Mesothelial cell of epicardium (in vitro differentiated cells): ENCODE results near the gene NT5M. TPM values are rescaled to one million over a fixed set of nuclear protein-coding genes. Genes with fewer than 3 reads are reported as not detected.

Experiments used
- DNase-seq, 2 experiments: peaks; one replicate each; pipeline ENCODE4 v3.0.0; 2021; ENCODE audit warnings: low spot score in 2 of 2; ENCODE audit not compliant: unreplicated experiment in 2 of 2
- H3K27ac Mint-ChIP-seq: 2 replicates; pipeline ENCODE4 v1.8.0; 2021; ENCODE audit warnings: mixed read lengths
- H3K27me3 Mint-ChIP-seq: 2 replicates; pipeline ENCODE4 v1.8.0; 2021; ENCODE audit warnings: low read depth, mixed read lengths
- H3K36me3 Mint-ChIP-seq: 2 replicates; pipeline ENCODE4 v1.8.0; 2021; ENCODE audit warnings: mixed read lengths
- H3K4me1 Mint-ChIP-seq: 2 replicates; pipeline ENCODE4 v1.8.0; 2021; ENCODE audit warnings: mixed read lengths
- H3K4me3 Mint-ChIP-seq: 2 replicates; pipeline ENCODE4 v1.8.0; 2021; ENCODE audit warnings: mild to moderate bottlenecking, moderate library complexity, mixed read lengths
- H3K9me3 Mint-ChIP-seq: 2 replicates; pipeline ENCODE4 v1.8.0; 2021; ENCODE audit warnings: mixed read lengths
- total RNA-seq: library from RNA; stranded (reverse); gene quantifications from 3 replicates; pipeline ENCODE4 v1.2.1, GENCODE V29; 2021
- TF ChIP-seq, protein P1 (sequence below): fragments of 200-600 bp; sonication (generic); IDR thresholded peaks from one replicate; pipeline ENCODE4 v1.5.0; 2021; ENCODE audit warnings: antibody characterized with exemption; ENCODE audit not compliant: unreplicated experiment

The NT5M gene
- total RNA-seq, 1 donor from 2014 or later = 4.6 TPM

DNA sequence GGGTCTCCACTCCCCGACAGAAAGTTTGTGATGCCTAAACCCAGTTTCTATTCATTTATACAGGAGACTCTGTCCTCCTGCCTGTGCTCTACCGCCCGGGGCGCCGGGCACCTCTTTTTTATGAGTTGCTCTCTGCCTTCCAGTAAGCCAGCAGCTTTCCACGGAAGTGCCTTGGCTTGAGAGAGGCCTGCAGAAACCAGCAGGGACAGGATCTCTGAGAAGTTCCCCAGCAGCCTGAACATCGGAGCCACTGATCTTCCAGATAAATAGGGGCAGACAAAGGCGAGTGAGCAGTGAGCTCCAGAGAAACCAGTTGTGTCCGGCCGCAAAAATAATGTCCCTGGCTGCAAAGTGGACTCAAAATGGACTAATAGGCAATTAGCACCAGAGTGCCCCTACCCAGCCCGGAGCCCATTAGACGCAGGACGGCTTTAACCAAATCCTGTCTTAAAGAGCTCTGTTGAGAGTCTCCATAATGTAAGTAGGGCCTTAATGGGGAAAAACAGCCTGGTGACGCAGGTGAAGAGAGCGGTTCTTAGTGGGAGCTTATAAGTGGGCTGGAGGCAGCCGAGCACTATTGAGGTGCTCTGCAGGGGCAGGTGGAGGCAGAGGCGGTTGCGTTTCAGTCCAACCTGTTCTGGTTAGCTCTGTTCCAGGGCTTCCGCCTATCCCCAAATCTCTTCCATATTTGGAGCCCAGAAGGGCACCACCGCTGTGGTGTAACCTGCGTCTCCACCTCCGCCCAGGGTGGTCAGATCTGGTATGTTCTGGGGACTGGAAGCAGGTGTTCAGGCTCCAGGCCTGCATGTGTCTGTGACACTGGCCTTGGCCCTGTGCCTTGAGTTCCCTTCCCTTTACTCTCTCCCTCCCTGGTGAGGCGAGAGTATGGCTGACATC, 74.1 kb downstream of the NT5M start:
- DNase-seq = no peak
- no peak overlapping the region for H3K4me3 Mint-ChIP-seq
- peaks cover 16% of the 10 kb centered on the region for H3K27me3 Mint-ChIP-seq
- H3K27ac Mint-ChIP-seq = no peak overlapping the region
- H3K9me3 Mint-ChIP-seq = no peaks in the 10 kb centered on the region
- H3K4me1 Mint-ChIP-seq = no peaks in the 10 kb centered on the region
- no peaks in the 10 kb centered on the region for H3K36me3 Mint-ChIP-seq
- TF ChIP-seq, protein P1, sequence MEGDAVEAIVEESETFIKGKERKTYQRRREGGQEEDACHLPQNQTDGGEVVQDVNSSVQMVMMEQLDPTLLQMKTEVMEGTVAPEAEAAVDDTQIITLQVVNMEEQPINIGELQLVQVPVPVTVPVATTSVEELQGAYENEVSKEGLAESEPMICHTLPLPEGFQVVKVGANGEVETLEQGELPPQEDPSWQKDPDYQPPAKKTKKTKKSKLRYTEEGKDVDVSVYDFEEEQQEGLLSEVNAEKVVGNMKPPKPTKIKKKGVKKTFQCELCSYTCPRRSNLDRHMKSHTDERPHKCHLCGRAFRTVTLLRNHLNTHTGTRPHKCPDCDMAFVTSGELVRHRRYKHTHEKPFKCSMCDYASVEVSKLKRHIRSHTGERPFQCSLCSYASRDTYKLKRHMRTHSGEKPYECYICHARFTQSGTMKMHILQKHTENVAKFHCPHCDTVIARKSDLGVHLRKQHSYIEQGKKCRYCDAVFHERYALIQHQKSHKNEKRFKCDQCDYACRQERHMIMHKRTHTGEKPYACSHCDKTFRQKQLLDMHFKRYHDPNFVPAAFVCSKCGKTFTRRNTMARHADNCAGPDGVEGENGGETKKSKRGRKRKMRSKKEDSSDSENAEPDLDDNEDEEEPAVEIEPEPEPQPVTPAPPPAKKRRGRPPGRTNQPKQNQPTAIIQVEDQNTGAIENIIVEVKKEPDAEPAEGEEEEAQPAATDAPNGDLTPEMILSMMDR = no peak

DNA sequence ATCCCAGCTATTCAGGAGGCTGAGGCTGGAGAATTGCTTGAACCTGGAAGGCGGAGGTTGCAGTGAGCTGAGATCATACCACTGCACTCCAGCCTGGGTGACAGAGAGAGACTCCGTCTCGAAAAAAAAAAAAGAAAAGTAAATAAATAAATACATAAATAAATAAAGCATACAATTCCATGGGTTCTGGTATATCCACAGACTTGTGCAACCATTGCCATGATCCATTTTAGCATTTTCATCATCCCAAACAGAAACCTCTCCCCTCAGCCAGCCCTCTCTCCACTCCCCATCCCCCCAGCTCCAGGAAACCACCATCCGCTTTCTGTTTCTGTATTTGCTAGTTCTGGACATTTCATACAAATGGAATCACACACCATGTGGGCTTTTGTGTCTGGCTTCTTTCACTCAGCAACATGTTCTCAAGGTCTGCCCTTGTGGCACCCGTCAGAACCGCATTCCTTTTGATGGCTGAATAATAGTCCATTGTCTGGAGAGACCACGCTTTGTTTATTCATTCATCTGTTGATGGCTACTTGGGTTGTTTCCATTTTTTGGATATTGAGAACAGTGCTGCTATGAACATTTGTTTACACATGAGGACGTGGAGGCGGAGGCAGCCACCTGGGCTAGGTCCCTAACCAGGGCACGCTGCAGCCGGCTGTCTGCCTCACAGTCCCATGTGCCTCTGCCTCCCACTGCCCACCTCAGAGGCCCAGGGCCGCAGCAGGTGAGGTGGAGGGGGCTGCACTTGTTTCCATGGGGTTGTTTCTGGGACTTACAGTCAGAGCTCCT, 76.2 kb downstream of the NT5M start:
- no peaks in the 10 kb centered on the region for H3K36me3 Mint-ChIP-seq
- no peak for DNase-seq
- H3K4me1 Mint-ChIP-seq = no peaks in the 10 kb centered on the region
- H3K27me3 Mint-ChIP-seq = peaks cover 16% of the 10 kb centered on the region
- H3K4me3 Mint-ChIP-seq = no peak overlapping the region
- H3K27ac Mint-ChIP-seq = no peak overlapping the region
- TF ChIP-seq, protein P1 = no peak
- no peaks in the 10 kb centered on the region for H3K9me3 Mint-ChIP-seq

DNA sequence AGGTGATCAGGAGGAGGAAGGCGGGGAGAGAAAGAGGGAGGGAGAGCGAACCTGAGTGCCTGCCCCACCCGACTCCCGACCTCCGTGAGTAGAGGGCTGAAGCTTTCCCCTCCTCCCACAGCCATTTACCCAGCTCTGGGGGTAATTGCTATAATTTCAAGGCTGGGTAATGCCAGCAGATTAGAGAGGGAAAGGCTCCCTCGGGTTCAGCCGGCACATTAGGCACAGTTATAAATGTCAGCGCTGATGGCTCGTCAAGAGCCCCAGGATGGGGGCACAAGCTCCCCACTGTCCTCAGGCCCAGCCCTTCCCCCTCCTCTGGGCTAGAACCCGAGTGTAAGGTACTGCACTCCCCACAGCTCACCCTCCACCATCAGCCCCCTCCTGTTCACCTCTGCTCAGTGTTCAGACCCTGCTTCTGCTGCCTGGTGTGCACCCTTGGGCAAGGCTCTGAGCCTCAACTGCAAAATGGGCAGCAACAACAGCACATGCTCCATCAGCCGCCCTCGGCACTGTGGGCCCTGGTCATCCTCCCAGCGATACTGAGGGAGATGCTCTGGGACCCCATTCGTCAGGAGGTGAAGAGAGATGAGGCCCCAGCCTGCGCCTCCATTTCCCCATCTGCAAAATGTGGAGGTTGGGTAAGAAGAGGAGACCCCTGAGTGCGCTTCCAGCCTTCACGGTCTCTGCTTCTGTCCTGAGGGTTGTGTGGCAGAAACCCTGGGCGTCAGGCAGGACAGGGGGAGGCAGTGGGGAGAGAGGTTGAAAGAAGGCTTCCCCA, 77.2 kb downstream of the NT5M start:
- H3K27ac Mint-ChIP-seq = no peak overlapping the region
- peaks cover 16% of the 10 kb centered on the region for H3K27me3 Mint-ChIP-seq
- no peaks in the 10 kb centered on the region for H3K4me1 Mint-ChIP-seq
- no peaks in the 10 kb centered on the region for H3K9me3 Mint-ChIP-seq
- H3K4me3 Mint-ChIP-seq = no peak overlapping the region
- TF ChIP-seq, protein P1 = no peak
- DNase-seq = no peak
- no peaks in the 10 kb centered on the region for H3K36me3 Mint-ChIP-seq

DNA sequence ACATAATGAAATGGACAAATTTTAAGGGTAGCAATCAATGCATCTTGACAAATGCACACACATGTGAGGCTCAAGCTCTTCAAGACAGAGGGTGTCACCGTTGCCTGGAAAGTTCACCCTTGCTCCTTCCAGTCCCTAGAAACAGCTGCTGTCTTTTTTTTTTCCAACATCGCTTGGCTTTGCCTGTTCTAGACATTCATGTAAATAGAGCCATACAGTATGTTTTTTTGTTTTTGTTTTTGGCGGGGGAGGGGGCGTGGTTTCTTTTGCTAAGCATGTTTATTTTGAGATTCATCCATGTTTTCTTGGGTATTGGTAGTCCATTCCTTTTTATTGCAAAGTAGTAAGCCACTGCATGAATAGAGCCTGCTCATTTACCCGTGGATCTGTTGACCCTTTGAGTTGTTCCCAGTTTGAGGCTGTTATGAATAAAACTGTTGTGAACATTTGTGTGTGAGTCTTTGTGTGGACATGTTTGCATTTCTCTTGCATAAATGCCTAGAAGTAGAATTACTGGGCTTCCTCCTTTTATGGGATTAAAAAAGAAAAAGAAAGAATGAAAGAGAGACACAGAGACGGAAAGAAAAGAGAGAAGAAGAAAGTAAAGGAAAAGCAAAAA, 78.4 kb downstream of the NT5M start:
- no peaks in the 10 kb centered on the region for H3K4me1 Mint-ChIP-seq
- no peak overlapping the region for H3K27ac Mint-ChIP-seq
- no peaks in the 10 kb centered on the region for H3K36me3 Mint-ChIP-seq
- peaks cover 16% of the 10 kb centered on the region for H3K27me3 Mint-ChIP-seq
- H3K9me3 Mint-ChIP-seq = no peaks in the 10 kb centered on the region
- no peak overlapping the region for H3K4me3 Mint-ChIP-seq
- TF ChIP-seq, protein P1 = no peak
- no peak for DNase-seq

DNA sequence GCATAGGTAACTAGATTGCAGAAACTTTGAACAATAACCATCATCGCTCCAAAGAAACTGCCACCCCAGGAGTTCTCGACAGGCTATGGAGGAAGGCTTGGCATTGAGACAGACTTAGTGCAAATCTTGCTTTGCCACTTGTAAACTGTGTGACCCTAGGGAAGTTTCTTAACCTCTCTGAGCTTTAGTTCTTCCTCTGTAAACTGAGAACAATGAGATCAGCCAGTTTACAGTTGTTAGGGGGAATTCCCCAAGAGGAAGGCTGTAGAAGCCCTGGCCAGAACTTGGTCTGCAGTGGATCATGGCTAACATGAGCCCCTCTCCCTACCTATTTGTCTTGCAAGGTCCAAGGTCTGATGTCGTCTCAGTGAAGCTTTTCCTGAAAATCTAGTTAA, 78.9 kb downstream of the NT5M start:
- H3K27ac Mint-ChIP-seq = no peak overlapping the region

More for the DNA sequence above, 78.9 kb downstream of the NT5M start:
- Mint-ChIP-seq H3K4me1 (no peaks in the 10 kb centered on the region), H3K36me3 (no peaks in the 10 kb centered on the region), H3K9me3 (no peaks in the 10 kb centered on the region), H3K27me3 (peaks cover 16% of the 10 kb centered on the region), H3K4me3 (no peak overlapping the region)
- TF ChIP-seq, protein P1 = no peak
- no peak for DNase-seq
